HepG2 (cell line): ENCODE data around the gene SPOPL. TPM values are rescaled to one million over a fixed set of nuclear protein-coding genes. Genes with fewer than 3 reads are reported as not detected.

Experiments
- CEBPZ ChIP-seq: IDR thresholded peaks from 2 replicates; pipeline ENCODE4 v1.6.1; 2012; ENCODE audit warnings: low read length, improper control_type of control experiment
- ESRRA ChIP-seq: sonication (generic); formaldehyde crosslinking; IDR thresholded peaks from 2 replicates; pipeline ENCODE4 v1.5.1; 2020; ENCODE audit warnings: mild to moderate bottlenecking, low read depth, missing genetic modification reagents
- GATAD1 ChIP-seq: IDR thresholded peaks from 2 replicates; pipeline ENCODE4 v1.6.1; 2016; ENCODE audit warnings: missing genetic modification reagents, missing compliant biosample characterization
- STAT5B ChIP-seq: sonication (generic); formaldehyde crosslinking; IDR thresholded peaks from 2 replicates; pipeline ENCODE4 v1.4.0; 2020; ENCODE audit warnings: missing genetic modification reagents
- THYN1 ChIP-seq: sonication (generic); formaldehyde crosslinking; IDR thresholded peaks from 2 replicates; pipeline ENCODE4 v1.8.1; 2023; ENCODE audit warnings: low read depth, mild to moderate bottlenecking, moderate library complexity, missing genetic modification reagents, borderline replicate concordance
- ZNF598 ChIP-seq: sonication (generic); formaldehyde crosslinking; IDR thresholded peaks from 2 replicates; pipeline ENCODE4 v1.5.1; 2020; ENCODE audit warnings: mild to moderate bottlenecking, missing genetic modification reagents, borderline replicate concordance
- polyA plus RNA-seq, 8 experiments: library from polyadenylated mRNA; depleted of rRNA in 3 of 8; stranded (reverse) in 7 of 8; unstranded in 1 of 8; fragments of >200 nt; fragmentation: Illumina TruSeq in 4 of 8; extraction: Trizol in 4 of 8; gene quantifications; 2 replicates each; pipeline versions ENCODE4 v1.2.1 to v1.2.3, GENCODE V29; 2011 to 2016; ENCODE audit warnings: low read depth in 4 of 8, missing spikeins in 1 of 8, mixed read lengths in 1 of 8; ENCODE audit not compliant: insufficient read depth in 1 of 8
- total RNA-seq, 5 experiments: library from RNA; depleted of rRNA; stranded (reverse); fragments of >200 nt; fragmentation: Illumina TruSeq; extraction: Trizol; gene quantifications; 2 replicates each; pipeline ENCODE4 v1.2.3, GENCODE V29; 2016; ENCODE audit warnings: low read depth in 1 of 5
- TF ChIP-seq, protein P1 (sequence below): sonication (generic); formaldehyde crosslinking; IDR thresholded peaks from 2 replicates; pipeline ENCODE4 v1.9.0; 2021; ENCODE audit warnings: mild to moderate bottlenecking, missing genetic modification reagents

Gene SPOPL
- total and polyA plus RNA-seq, 2 of the 13 experiments (the other 11 are each of a cell fraction or from before 2014, with no cell fraction given), result 12.6 to 51.6 TPM

DNA sequence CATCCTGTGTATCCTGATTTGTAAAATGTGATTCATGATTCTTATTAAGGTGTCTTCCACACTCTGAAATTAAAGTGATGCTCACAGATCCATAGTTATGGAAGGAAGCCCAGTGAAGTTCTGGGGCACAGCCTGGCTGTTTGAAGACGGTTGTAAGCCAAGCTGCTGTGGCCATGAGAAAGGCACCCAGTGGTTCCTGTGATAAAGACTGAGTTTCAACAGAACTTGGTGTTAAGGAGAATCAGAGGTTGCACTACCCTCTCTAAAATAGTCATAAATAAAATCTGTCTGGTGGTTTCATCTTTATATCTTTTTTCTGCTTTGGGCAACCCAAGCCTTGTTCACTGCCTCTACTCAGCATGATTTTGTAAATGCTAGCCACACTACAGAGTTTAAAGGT is 32.2 kb upstream of the SPOPL start (continued):
- TF ChIP-seq, protein P1, sequence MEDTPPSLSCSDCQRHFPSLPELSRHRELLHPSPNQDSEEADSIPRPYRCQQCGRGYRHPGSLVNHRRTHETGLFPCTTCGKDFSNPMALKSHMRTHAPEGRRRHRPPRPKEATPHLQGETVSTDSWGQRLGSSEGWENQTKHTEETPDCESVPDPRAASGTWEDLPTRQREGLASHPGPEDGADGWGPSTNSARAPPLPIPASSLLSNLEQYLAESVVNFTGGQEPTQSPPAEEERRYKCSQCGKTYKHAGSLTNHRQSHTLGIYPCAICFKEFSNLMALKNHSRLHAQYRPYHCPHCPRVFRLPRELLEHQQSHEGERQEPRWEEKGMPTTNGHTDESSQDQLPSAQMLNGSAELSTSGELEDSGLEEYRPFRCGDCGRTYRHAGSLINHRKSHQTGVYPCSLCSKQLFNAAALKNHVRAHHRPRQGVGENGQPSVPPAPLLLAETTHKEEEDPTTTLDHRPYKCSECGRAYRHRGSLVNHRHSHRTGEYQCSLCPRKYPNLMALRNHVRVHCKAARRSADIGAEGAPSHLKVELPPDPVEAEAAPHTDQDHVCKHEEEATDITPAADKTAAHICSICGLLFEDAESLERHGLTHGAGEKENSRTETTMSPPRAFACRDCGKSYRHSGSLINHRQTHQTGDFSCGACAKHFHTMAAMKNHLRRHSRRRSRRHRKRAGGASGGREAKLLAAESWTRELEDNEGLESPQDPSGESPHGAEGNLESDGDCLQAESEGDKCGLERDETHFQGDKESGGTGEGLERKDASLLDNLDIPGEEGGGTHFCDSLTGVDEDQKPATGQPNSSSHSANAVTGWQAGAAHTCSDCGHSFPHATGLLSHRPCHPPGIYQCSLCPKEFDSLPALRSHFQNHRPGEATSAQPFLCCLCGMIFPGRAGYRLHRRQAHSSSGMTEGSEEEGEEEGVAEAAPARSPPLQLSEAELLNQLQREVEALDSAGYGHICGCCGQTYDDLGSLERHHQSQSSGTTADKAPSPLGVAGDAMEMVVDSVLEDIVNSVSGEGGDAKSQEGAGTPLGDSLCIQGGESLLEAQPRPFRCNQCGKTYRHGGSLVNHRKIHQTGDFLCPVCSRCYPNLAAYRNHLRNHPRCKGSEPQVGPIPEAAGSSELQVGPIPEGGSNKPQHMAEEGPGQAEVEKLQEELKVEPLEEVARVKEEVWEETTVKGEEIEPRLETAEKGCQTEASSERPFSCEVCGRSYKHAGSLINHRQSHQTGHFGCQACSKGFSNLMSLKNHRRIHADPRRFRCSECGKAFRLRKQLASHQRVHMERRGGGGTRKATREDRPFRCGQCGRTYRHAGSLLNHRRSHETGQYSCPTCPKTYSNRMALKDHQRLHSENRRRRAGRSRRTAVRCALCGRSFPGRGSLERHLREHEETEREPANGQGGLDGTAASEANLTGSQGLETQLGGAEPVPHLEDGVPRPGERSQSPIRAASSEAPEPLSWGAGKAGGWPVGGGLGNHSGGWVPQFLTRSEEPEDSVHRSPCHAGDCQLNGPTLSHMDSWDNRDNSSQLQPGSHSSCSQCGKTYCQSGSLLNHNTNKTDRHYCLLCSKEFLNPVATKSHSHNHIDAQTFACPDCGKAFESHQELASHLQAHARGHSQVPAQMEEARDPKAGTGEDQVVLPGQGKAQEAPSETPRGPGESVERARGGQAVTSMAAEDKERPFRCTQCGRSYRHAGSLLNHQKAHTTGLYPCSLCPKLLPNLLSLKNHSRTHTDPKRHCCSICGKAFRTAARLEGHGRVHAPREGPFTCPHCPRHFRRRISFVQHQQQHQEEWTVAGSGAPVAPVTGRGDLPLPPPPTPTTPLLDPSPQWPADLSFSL (CRISPR knock-in tag), result no peak
- TF ChIP-seq ESRRA (CRISPR knock-in tag), result no peak
- no peak for TF ChIP-seq STAT5B
- TF ChIP-seq THYN1, result no peak
- TF ChIP-seq GATAD1 (CRISPR knock-in tag), result no peak
- no peak for TF ChIP-seq ZNF598 (CRISPR knock-in tag)
- TF ChIP-seq CEBPZ, result no peak
